Measurements from ENCODE around the gene BMP6.

- TF ChIP-seq CTCF (IDR thresholded peaks at IDR 0.05) (no peak), POLR2AphosphoS5 (IDR thresholded peaks at IDR 0.05) (no peak), EP300 (IDR thresholded peaks at IDR 0.05) (no peak), POLR2A (IDR thresholded peaks at IDR 0.05) (no peak)
These were observed 35.2 kb downstream of the BMP6 start for GRCh38 chr6:7761051-7761450.
